SU-DHL-6 (cell line): ENCODE measurements around the gene MMP14.

Experiments
- H2AFZ ChIP-seq: fragments of 200-600 bp; sonication (generic); 2 replicates; pipeline ENCODE4 v1.6.1; 2014; ENCODE audit warnings: low read depth, mild to moderate bottlenecking, moderate library complexity, mixed read lengths, antibody characterized with exemption, low read length; ENCODE audit not compliant: severe bottlenecking
- H3F3A ChIP-seq: fragments of 200-600 bp; shearing (Covaris generic); 2 replicates; pipeline ENCODE4 v1.6.0; 2016; ENCODE audit warnings: antibody characterized with exemption, mild to moderate bottlenecking; ENCODE audit not compliant: insufficient read depth
- H3K27ac ChIP-seq: fragments of 200-600 bp; sonication (generic); 2 replicates; pipeline ENCODE4 v1.5.1; 2016; ENCODE audit warnings: low read depth, mild to moderate bottlenecking, low read length, moderate library complexity, mixed read lengths
- H3K27me3 ChIP-seq: fragments of 200-600 bp; sonication (generic), shearing (Covaris generic); 2 replicates; pipeline ENCODE4 v1.6.0; 2014; ENCODE audit warnings: mild to moderate bottlenecking, low read length
- H3K36me3 ChIP-seq: fragments of 200-600 bp; sonication (generic); 2 replicates; pipeline ENCODE4 v1.6.1; 2014; ENCODE audit warnings: mild to moderate bottlenecking, low read length, mixed read lengths
- H3K4me2 ChIP-seq: fragments of 300-600, 200-600 bp; shearing (Covaris generic), sonication (generic); 2 replicates; pipeline ENCODE4 v1.6.0; 2014; ENCODE audit warnings: low read length, low read depth, mild to moderate bottlenecking; ENCODE audit not compliant: poor library complexity, severe bottlenecking
- H3K4me3 ChIP-seq: fragments of 200-600 bp; sonication (generic); 2 replicates; pipeline ENCODE4 v1.5.1; 2014; ENCODE audit warnings: antibody characterized with exemption, low read length, mild to moderate bottlenecking, mixed read lengths; ENCODE audit not compliant: insufficient read depth, poor library complexity, severe bottlenecking
- H3K79me2 ChIP-seq: fragments of 200-600 bp; sonication (generic); 2 replicates; pipeline ENCODE4 v1.6.1; 2014; ENCODE audit warnings: mild to moderate bottlenecking, low read length, moderate library complexity; ENCODE audit not compliant: insufficient read depth
- H3K9ac ChIP-seq: fragments of 200-600 bp; sonication (generic); 2 replicates; pipeline ENCODE4 v1.7.0; 2014; ENCODE audit warnings: mild to moderate bottlenecking, low read length
- H3K9me2 ChIP-seq: fragments of 200-600 bp; sonication (generic); replicated peaks from 2 replicates; pipeline ENCODE4 v1.6.1; 2014; ENCODE audit warnings: low read length; ENCODE audit not compliant: insufficient read depth
- H3K9me3 ChIP-seq: fragments of 200-600 bp; sonication (generic); 2 replicates; pipeline ENCODE4 v1.6.1; 2014; ENCODE audit warnings: low read length, mixed read lengths; ENCODE audit not compliant: insufficient read depth
- H4K20me1 ChIP-seq: fragments of 200-600 bp; sonication (generic); 2 replicates; pipeline ENCODE4 v1.6.1; 2014; ENCODE audit warnings: low read depth, mild to moderate bottlenecking, antibody characterized with exemption, low read length, moderate library complexity, mixed read lengths
- CTCF ChIP-seq: fragments of 200-600 bp; sonication (generic); IDR thresholded peaks from one replicate; pipeline ENCODE4 v1.5.1; 2017; ENCODE audit warnings: antibody characterized with exemption, mild to moderate bottlenecking, low read length, moderate library complexity; ENCODE audit not compliant: insufficient read depth, poor library complexity, severe bottlenecking
- EZH2phosphoT487 ChIP-seq: fragments of 200-600 bp; sonication (generic), shearing (Covaris generic); conservative IDR thresholded peaks from 2 replicates; pipeline ENCODE4 v1.6.1; 2018; ENCODE audit warnings: mild to moderate bottlenecking, antibody characterized with exemption, low read length, moderate library complexity, mixed read lengths

The MMP14 gene

GRCh38 chr14:22836301-22837113, at the start of gene MMP14:
MMP14 (plus strand) TSS chr14:22836585; CDS start chr14:22836818, 233 bp downstream.
- Histone ChIP-seq H3K27ac (no peak within 1 kb of the TSS), H4K20me1 (no peaks in the 10 kb centered on the region), H3F3A (no peaks in the 10 kb centered on the region; the same call in 1 of the 2 replicates), H3K36me3 (peaks cover 2% of the 10 kb centered on the region; the same call in 1 of the 2 replicates), H3K27me3 (no peaks in the 10 kb centered on the region), H3K4me2 (no peak within 1 kb of the TSS), H3K9me3 (no peaks in the 10 kb centered on the region), H2AFZ (no peak within 1 kb of the TSS), H3K4me3 (no peak within 1 kb of the TSS), H3K79me2 (0 out of 2 replicates have a peak, but pooled peaks cover 2% of the 10 kb centered on the region), H3K9ac (no peak within 1 kb of the TSS), H3K9me2 (no peaks in the 10 kb centered on the region)
- TF ChIP-seq CTCF, result no peak
- no peak for TF ChIP-seq EZH2phosphoT487

- Histone ChIP-seq H3K27ac (no peak overlapping the region), H3K9ac (no peak overlapping the region), H3K79me2 (no peaks in the 10 kb centered on the region; the same call in 1 of the 2 replicates), H3K36me3 (no peaks in the 10 kb centered on the region), H3K4me3 (no peak overlapping the region), H3K9me3 (no peaks in the 10 kb centered on the region), H3K27me3 (no peaks in the 10 kb centered on the region), H3F3A (peaks cover 12% of the 10 kb centered on the region), H3K4me2 (peak overlapping the region; percentile 37), H4K20me1 (no peaks in the 10 kb centered on the region), H3K9me2 (no peaks in the 10 kb centered on the region), H2AFZ (no peak overlapping the region)
- TF ChIP-seq CTCF (no peak), EZH2phosphoT487 (no peak)
Observed at GRCh38 chr14:22786685-22787084, 49.7 kb upstream of the MMP14 start.

- no peaks in the 10 kb centered on the region; the same call in 1 of the 2 replicates for H3K79me2 ChIP-seq
Observed at GRCh38 chr14:22791301-22791700, 45.1 kb upstream of the MMP14 start.

More at GRCh38 chr14:22791301-22791700, 45.1 kb upstream of the MMP14 start:
- H3K9me3 ChIP-seq, result no peaks in the 10 kb centered on the region
- H3K4me3 ChIP-seq, result no peak overlapping the region
- H3K27me3 ChIP-seq, result no peaks in the 10 kb centered on the region
- no peaks in the 10 kb centered on the region for H4K20me1 ChIP-seq
- no peak for TF ChIP-seq EZH2phosphoT487
- TF ChIP-seq CTCF, result no peak
- no peaks in the 10 kb centered on the region for H3K9me2 ChIP-seq
- H3F3A ChIP-seq, result peaks cover 15% of the 10 kb centered on the region
- peak overlapping the region; percentile 72 for H3K4me2 ChIP-seq
- no peaks in the 10 kb centered on the region for H3K36me3 ChIP-seq
- peak overlapping the region; percentile 87 for H3K27ac ChIP-seq
- H3K9ac ChIP-seq, result peak overlapping the region; percentile 45
- no peak overlapping the region for H2AFZ ChIP-seq
